ENCODE measurements around the gene SCN5A.

The SCN5A gene

DNA sequence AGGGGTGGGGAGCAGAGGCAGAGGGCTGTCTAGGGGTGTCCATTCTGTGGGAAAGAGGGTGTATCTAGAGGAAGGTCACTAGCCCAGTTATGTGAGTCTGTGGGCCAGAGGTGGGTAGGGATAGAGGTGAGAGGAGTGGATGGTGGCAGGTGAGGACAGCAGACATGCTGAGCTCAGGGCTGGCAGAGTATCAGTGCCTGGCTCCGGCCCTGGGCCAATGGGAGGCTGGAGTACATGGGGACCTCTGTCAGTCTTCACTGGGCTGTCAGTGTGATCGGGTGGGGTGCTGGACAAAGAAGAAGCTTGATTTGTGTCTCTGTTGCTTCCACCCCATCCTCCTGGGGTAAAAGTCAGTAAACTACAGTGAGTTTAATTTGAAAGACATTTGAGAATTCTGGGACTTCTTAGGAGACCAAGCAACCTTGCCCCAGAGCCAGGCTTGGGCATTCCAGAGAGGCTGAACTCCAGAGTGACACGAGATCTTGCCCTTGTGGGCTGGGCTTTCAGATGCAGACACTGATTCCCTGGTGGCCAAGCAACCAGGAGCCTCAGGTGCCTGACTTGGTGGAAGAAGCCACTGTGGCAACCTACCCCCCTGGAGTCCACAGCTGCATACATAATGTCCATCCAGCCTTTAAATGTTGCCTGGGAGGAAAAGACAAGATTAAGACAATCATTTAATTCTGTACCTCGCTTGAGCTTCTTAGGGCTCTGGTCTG is 92.7 kb downstream of the SCN5A start:
- peak; percentile 28 for DNase-seq

GRCh38 chr3:38555926-38556325 is 93.6 kb downstream of the SCN5A start:
- no peak for DNase-seq

- peak; percentile 20 for DNase-seq
These were observed 94.2 kb downstream of the SCN5A start for GRCh38 chr3:38555149-38555840.

DNA sequence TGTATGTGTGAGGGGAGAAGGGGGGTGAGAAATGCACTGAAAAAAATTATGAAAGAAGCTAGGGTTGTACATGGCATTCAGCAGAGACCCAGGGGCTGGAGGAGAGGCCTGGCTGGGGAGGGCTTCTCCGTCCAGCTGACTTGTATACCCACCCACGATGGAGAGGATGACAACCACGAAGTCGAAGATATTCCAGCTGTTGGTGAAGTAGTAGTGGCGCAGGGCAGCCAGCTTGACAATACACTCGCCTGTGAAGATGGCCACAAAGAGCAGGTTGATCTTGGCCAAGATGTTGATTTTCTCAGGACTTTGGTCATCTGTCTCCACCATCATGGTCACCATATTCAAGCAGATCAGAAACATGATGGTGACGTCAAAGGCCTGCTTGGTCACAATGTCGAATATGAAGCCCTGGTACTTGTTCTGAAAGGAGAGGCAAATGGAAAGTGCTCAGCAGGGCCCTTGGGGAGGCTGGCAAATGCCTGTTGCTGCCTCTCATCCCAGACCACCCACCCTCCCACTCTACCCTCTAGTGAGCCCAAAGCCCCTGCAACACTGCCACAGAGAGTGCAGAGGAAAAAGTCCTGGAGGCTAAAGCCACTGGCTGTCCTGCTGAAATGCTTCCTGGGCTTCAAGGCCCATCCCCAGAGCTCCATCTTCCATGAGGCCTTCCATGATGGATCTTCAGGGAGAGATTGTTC is 95.2 kb downstream of the SCN5A start:
- peak; percentile 12 for DNase-seq

GRCh38 chr3:38553071-38553470 is 96.4 kb downstream of the SCN5A start:
- no peak for DNase-seq

DNA sequence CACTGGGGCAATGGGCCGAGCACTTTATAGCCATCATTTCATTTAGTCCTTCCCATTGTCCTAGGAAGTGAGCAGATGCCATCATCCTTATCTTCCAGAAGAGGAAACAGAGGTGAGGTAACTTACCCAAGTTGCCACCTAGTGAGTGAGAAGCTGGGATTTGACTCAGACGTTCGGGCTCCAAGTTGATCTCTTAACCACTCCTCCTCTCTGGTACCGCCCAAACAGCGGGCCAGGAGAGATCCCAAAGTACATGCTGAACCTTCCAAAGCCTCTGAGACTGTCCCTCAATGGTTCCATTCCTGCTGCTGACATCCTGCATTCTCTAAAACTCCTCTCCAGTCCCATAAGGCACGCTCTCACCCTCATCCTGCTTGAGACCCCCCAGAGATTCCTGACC is 97.1 kb downstream of the SCN5A start:
- peak; percentile 17 for DNase-seq

DNA sequence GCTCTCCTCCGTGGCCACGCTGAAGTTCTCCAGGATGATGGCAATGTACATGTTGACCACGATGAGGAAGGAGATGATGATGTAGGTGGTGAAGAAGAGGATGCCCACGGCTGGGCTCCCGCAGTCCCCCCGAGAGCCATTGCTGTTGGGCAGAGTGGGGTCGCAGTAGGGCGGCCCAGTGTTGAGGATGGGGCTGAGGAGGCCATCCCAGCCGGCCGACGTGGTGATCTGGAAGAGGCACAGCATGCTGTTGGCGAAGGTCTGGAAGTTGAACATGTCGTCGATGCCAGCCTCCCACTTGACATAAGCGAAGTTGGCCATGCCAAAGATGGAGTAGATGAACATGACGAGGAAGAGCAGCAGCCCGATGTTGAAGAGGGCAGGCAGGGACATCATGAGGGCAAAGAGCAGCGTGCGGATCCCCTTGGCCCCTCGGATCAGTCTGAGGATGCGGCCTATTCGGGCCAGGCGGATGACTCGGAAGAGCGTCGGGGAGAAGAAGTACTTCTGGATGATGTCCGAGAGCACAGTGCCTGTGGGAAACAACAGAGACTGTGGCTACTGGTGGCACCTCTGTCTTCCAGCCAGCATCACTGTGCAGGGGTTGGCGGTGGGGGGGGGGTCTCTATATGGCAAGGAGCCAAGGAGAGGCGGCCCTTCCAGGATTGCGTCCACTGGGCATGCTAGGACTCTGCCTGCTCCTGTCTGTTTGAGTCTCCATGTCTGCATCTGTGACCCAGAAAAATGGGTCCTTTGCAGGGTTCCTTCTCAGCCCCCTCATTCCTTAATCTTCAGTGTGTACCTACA is 98.3 kb downstream of the SCN5A start:
- DNase-seq, result peak; percentile 18

- peak; percentile 32 for DNase-seq
These were observed 99.3 kb downstream of the SCN5A start for GRCh38 chr3:38549957-38550840.

DNA sequence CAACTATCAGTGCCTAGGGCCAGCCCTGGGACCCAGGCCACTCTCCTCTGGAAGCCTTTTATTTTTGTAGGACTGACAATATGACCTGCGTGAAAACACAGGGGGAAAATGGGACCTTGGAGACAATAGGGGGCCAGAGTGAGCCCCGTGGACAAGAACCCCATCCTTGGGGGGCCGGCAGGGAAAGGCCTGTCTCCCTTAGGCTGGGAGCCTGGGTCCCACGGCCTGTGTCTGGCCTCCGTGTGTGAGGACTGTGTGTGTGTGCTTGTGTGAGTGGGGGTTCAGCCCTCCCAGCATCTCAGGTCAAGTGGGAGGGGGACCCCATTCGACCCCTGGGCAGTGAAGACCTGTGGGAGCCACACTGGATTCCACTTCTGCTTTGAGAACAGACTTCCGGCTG is 100.0 kb downstream of the SCN5A start:
- peak; percentile 28 for DNase-seq

- no peak for DNase-seq
These were observed 100.4 kb downstream of the SCN5A start for GRCh38 chr3:38549082-38549481.

- peak; percentile 42 for DNase-seq
These were observed 101.1 kb downstream of the SCN5A start for GRCh38 chr3:38548154-38548931.

DNA sequence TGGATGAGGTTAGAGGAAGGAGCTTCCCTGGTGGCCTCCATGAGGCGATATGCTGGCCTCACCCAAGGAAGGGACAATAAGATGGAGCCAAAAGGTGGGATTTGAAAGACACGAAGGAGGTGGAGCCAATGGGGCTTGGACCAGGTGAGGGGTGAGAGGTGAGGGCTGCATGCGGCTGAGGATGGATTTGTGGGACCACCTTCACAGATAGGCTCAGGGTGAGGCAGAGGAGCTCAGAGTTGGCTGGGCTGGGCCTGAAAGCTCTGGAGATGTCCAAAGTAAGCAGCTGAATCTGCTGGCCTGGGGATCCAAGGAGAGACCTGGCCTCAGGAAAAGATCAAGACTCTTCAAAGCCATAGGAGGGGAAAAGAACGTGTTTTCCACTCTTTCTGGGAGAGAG is 103.5 kb downstream of the SCN5A start:
- peak; percentile 22 for DNase-seq

DNA sequence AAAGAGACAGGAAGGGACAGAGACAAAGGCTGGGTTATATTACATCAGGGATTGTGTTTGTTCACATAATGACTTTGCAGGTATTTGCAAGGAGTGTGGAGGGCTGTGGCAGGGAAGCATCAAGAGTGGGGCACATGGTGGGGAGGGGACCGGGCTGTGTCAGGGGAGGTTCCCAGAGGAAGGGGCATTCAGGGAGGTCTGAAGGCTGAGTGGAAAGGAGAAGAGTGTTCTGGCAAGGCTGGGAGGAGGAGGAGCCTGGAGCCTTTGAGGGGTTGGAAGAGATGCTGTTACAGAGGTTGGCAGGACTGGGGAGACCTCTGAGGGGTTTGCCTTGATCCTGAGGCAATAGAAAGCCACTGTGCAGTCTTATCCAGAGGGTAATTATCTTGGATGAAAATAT is 103.9 kb downstream of the SCN5A start:
- DNase-seq, result peak; percentile 3

GRCh38 chr3:38544926-38545325 is 104.6 kb downstream of the SCN5A start:
- DNase-seq, result peak; percentile 36

- peak; percentile 29 for DNase-seq
These were observed 105.9 kb downstream of the SCN5A start for GRCh38 chr3:38543586-38543985.

DNA sequence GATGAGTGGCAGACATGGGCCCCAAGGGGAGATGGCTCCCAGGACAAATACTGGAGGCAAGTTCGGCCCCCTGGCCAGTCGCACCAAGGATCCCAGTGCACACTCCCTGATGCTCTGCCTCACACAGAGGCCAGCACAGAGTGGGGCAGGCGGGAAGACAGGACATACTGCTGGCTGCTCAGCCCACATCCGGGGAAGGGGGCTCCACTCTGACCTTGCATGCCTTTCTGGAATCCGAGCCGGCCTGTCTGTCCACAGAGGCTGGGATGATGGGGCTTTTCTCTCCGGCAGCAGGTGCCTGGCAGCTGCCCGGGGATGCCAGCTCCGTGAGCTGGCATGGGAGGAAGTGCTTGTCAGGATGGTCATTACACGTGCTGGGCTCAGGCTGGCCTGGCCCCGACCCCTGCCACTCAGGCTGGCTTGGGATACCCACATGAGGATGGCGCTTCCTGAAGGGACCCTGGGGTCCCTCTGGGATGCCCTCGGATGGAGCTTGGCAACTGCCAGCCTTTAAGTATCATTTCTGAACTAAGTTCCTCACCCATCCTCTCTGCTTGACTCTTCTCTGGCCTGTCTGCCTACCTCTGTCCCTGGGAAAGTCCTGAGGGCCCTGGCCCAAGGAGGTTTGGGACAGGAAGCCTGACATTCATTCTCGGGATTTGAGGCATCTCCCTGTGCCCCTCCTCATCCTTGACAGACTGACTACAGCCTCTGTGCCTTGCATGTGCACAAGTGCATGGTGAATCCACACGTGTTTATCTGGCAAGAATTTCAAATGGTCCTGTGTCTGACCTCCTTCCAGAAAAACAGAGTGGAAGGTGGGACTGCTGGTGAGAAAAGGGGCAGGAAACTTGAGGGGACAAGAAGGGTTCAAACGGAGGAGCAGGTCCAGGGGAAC is 106.8 kb downstream of the SCN5A start:
- peak; percentile 42 for DNase-seq

DNA sequence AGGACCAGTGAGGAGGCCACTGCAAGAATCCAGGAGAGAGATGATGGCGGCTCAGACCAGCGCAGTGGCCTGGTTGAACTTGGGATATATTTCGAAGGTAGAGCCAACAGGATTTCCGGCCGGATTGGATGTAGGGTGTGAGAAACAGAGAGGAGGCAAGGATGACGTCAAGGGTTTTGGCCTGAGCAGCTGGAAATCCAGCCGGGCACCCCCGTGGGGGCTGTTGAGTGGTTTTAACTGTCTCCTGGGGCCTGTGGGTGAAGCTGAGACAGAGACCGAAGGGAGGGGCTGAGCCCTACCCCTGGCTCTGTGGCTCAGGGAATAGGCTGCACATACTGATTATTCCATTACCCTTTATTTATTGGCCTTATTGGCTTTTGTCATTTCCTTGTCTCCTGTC is 107.7 kb downstream of the SCN5A start:
- DNase-seq, result peak; percentile 22

- peak; percentile 35 for DNase-seq
These were observed 110.6 kb downstream of the SCN5A start for GRCh38 chr3:38538773-38539353.

- DNase-seq, result peak; percentile 15
These were observed 112.8 kb downstream of the SCN5A start for GRCh38 chr3:38536671-38537070.

DNA sequence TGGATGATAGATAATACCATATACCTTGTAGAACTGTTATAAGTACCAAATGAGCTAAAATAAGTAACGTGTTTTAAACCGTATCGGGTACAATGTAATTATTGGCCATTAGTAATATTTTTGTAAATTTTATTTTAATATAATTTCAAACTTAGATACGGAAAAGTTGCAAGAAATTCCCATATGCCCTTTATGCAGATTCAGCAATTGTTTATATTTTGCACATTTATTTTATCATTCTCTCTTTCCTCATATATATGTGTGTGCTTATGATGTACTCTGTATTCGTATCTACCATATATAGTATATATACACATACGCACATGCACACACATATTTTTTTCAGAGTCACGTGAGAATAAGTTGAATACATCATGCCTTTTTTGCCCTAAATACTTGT is 114.9 kb downstream of the SCN5A start:
- DNase-seq, result no peak
